T-helper 1 cell treated with Interleukin-12 subunit alpha and Interleukin-12 subunit beta and Interleukin-4 antibody, amounts not matched to agents 30 μg/mL and 1 μg/mL, for 36 hours (primary cell): ENCODE measurements around the gene ANO10.
"Not testable (repeated sequence)": the region's sequence is repeated elsewhere in the genome, so short reads cannot be mapped to it uniquely, and the experiment has no call there.

Experiments
- H3K27ac Mint-ChIP-seq: one replicate; pipeline ENCODE4 v1.8.0; 2021; ENCODE audit warnings: mild to moderate bottlenecking, mixed read lengths
- H3K27me3 Mint-ChIP-seq: one replicate; pipeline ENCODE4 v1.8.0; 2021; ENCODE audit warnings: low read depth, mixed read lengths
- H3K36me3 Mint-ChIP-seq: one replicate; pipeline ENCODE4 v1.8.0; 2021; ENCODE audit warnings: low read depth, mixed read lengths
- H3K4me1 Mint-ChIP-seq: one replicate; pipeline ENCODE4 v1.8.0; 2021; ENCODE audit warnings: low read depth, mixed read lengths
- H3K4me3 Mint-ChIP-seq: one replicate; pipeline ENCODE4 v1.8.0; 2021; ENCODE audit warnings: mild to moderate bottlenecking, moderate library complexity, mixed read lengths
- H3K9me3 Mint-ChIP-seq: one replicate; pipeline ENCODE4 v1.8.0; 2021; ENCODE audit warnings: mixed read lengths

The ANO10 gene, protein sequence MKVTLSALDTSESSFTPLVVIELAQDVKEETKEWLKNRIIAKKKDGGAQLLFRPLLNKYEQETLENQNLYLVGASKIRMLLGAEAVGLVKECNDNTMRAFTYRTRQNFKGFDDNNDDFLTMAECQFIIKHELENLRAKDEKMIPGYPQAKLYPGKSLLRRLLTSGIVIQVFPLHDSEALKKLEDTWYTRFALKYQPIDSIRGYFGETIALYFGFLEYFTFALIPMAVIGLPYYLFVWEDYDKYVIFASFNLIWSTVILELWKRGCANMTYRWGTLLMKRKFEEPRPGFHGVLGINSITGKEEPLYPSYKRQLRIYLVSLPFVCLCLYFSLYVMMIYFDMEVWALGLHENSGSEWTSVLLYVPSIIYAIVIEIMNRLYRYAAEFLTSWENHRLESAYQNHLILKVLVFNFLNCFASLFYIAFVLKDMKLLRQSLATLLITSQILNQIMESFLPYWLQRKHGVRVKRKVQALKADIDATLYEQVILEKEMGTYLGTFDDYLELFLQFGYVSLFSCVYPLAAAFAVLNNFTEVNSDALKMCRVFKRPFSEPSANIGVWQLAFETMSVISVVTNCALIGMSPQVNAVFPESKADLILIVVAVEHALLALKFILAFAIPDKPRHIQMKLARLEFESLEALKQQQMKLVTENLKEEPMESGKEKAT

DNA sequence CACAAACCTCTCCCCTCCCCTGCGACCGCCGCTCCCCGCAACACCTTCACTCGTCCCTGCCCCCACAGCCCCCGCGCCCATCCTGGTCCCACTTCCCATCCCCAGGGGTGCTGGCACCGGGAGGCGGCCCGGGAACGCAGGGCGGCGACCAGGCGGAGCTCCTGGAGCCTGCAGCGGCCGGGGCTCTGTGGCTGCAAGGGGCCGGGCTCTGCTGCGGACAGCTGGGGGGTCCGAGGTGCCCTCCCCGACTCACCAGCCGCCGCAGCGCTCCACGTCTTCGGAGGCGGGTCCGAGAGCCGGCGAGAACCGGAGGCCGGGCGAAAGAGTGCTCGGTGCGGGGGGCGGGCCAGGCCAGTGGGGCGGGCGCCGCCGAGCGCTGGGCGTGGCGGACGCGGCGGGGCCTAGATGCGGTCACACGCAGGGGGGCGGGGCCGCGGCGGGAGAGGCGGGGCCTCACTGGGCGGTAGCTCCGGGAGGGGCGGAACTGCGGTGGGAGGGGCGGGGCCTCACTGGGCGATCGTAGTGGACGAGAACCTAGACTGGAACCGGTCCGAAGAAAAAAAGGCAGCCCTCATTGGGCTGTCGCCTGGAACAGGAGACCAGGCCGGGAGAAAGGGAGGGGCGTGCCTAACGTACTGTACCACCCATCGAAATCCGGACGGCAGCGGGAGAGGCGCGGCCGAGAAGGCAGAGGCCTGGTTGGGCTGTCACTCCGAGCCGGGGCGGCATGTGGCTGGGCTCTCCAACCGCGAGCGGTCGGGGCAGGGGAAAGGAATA is at the start of gene ANO10:
ANO10 (minus strand) TSS at position 356 of the 777 bp plus-strand sequence. CDS start 16,159 bp downstream, outside the sequence.
- Mint-ChIP-seq H3K9me3 (no peaks in the 10 kb centered on the region), H3K4me1 (peaks cover 19% of the 10 kb centered on the region), H3K27me3 (peaks cover 23% of the 10 kb centered on the region), H3K27ac (peak within 1 kb of the TSS; percentile 83), H3K4me3 (peak within 1 kb of the TSS; percentile 92), H3K36me3 (no peaks in the 10 kb centered on the region)

DNA sequence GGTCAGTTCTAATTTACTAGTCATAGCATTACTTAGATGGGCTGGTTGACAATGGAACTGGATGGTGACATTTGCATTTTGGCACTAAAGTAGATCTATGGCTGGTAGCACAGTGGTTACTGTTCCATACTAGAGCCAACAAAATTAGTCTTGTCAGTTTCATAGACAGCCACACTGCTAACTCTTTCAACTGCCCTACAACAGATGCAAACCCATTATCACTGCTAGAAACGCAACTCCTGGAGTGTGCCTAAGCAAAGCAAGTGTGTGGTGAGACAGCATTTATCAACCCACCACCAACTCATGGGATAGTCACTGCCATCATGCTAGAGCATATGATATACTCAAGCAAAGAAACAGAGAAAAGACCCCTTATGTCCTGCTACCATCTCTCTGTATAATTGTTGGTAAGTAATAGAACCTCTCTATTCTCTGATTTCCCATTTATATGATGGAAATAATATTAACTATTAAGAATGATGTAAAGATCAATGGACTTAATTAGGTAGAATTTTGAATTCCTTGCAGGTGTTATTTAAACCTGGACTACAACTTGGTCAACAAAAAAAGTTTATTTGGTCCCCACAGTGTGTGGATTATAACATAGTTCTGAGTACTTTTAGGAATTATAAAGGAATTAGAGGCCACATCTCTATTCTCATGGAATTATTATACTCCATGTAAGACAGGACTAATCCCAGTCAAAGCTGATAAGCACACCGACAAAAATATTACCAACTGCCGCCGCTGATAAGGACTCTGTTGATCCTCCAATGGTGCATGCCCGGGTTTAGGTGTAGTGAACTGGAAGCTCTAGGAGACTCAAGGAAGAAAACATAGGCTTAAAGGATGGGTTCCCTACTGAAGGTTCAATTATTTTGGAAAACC is 49.1 kb upstream of the ANO10 start:
- Mint-ChIP-seq H3K4me3 (no peak overlapping the region), H3K27ac (no peak overlapping the region), H3K4me1 (no peaks in the 10 kb centered on the region), H3K27me3 (peaks cover 18% of the 10 kb centered on the region), H3K9me3 (no peaks in the 10 kb centered on the region), H3K36me3 (no peaks in the 10 kb centered on the region)

DNA sequence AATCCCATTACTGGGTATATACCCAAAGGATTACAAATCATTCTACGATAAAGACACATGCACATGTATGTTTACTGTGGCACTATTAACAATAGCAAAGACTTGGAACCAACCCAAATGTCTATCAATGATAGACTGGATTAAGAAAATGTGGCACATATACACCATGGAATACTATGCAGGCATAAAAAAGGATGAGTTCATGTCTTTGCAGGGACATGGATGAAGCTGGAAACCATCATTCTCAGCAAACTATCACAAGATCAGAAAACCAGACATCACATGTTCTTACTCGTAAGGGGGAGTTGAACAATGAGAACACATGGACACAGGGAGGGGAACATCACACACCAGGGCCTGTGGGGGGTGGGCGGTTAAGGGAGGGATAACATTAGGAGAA is 43.2 kb upstream of the ANO10 start:
- H3K4me3 Mint-ChIP-seq, H3K27ac Mint-ChIP-seq, H3K36me3 Mint-ChIP-seq, H3K9me3 Mint-ChIP-seq, H3K4me1 Mint-ChIP-seq: not testable (repeated sequence)
- H3K27me3 Mint-ChIP-seq: peaks cover 33% of the 10 kb centered on the region

DNA sequence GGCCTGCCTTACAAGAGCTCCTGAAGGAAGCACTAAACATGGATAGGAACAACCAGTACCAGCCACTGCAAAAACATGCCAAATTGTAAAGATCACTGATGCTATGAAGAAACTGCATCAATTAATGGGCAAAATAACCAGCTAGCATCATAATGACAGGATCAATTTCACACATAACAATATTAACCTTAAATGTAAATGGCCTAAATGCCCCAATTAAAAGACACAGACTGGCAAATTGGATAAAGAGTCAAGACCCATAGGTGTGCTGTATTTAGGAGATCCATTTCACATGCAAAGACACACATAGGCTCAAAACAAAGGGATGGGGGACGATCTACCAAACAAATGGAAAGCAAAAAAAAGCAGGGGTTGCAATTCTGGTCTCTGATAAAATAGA is 39.6 kb upstream of the ANO10 start:
- H3K27ac Mint-ChIP-seq, H3K4me1 Mint-ChIP-seq, H3K4me3 Mint-ChIP-seq, H3K9me3 Mint-ChIP-seq, H3K36me3 Mint-ChIP-seq: not testable (repeated sequence)
- peaks cover 18% of the 10 kb centered on the region for H3K27me3 Mint-ChIP-seq

DNA sequence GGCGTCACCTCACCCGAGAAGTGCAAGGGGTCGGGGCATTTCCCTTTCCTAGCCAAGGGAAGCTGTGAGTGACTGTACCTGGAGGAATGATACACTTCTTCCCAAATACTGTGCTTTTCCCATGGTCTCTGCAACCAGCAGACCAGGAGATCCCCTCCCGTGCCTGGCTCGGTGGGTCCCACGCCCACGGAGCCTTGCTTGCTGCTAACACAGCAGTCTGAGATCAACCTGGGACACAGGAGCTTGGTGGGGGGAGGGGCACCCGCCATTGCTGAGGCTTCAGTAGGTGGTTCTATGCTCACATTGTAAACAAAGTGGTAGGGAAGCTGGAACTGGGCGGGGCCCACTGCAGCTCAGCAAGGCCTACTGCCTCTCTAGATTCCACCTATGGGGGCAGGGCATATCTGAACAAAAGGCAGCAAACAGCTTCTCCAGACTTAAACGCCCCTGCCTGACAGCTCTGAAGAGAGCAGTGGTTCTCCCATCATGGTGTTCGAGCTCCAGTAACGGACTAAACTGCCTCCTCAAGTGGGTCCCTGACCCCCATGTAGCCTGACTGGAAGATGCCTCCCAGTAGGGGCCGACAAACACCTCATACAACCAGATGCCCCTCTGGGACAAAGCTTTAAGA is 37.6 kb upstream of the ANO10 start:
- no peaks in the 10 kb centered on the region for H3K4me1 Mint-ChIP-seq
- H3K4me3 Mint-ChIP-seq: no peak overlapping the region

DNA sequence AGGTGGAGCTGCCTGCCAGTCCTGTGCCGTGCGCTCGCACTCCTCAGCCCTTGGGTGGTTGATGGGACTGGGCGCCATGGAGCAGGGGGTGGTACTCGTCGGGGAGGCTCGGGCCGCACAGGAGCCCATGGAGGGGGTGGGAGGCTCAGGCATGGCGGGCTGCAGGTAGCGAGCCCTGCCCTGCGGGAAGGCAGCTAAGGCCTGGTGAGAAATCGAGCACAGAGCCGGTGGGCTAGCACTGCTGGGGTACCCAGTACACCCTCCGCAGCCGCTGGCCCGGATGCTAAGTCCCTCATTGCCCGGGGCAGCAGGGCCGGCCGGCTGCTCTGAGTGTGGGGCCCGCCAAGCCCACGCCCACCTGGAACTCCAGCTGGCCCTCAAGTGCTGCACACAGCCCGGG is 34.6 kb upstream of the ANO10 start:
- H3K9me3 Mint-ChIP-seq: not testable (repeated sequence)

More for the DNA sequence above, 37.6 kb upstream of the ANO10 start:
- H3K9me3 Mint-ChIP-seq: peaks cover 5% of the 10 kb centered on the region
- peaks cover 18% of the 10 kb centered on the region for H3K27me3 Mint-ChIP-seq
- no peak overlapping the region for H3K27ac Mint-ChIP-seq
- H3K36me3 Mint-ChIP-seq: no peaks in the 10 kb centered on the region

DNA sequence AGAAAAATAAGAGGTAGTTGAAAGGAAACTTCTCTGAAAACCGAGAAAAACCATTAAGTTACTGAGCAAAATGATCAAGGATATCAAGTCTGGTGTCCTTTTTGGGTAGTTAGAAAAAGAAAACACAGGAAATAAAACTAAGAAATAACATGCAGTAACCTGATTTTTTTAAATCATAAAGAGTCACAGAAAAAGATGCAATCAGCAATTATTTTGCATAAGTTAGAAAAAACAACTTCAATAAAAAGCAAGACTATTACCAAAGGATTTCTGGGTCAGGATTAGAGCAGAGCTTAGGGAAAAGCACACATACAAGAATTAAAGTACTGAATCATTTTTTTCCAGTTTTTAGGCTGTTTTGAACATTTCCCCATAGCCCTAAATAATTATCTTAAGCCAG is 28.5 kb upstream of the ANO10 start:
- no peak overlapping the region for H3K27ac Mint-ChIP-seq
- no peaks in the 10 kb centered on the region for H3K9me3 Mint-ChIP-seq
- H3K27me3 Mint-ChIP-seq: peaks cover 9% of the 10 kb centered on the region
- H3K4me1 Mint-ChIP-seq: no peaks in the 10 kb centered on the region
- no peak overlapping the region for H3K4me3 Mint-ChIP-seq
- no peaks in the 10 kb centered on the region for H3K36me3 Mint-ChIP-seq

More for the DNA sequence above, 34.6 kb upstream of the ANO10 start:
- not testable (repeated sequence) for H3K27me3 Mint-ChIP-seq, H3K27ac Mint-ChIP-seq, H3K36me3 Mint-ChIP-seq, H3K4me3 Mint-ChIP-seq, H3K4me1 Mint-ChIP-seq

DNA sequence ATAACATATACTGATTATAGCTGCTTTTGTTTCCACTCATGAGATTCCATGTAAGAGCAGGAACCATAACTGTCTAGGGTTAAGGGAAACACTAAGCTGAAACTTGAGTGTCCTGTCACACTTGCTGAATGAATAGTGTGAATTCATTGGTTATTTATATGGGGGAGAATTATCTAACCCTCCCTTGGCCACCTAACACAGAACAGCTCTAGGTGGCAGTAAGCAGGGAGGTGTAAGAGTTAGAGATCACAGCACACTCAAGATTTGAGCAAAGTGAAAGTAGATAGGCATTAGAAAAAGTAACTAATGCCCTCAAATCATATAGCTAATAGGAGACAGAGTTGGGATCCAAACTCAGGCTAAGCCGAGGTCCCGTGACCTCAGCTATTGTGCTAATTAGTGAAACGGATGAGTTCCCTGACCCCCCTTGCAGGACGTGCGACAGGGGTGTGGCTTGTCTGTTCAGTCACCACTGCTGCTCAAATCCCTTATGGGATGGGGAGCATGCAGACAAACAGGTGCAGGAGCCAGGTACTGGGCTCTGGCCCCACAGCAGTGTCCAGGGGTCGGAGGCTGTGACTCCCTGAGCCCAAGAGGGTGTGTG is 27.7 kb upstream of the ANO10 start:
- no peak overlapping the region for H3K27ac Mint-ChIP-seq
- H3K4me3 Mint-ChIP-seq: no peak overlapping the region

DNA sequence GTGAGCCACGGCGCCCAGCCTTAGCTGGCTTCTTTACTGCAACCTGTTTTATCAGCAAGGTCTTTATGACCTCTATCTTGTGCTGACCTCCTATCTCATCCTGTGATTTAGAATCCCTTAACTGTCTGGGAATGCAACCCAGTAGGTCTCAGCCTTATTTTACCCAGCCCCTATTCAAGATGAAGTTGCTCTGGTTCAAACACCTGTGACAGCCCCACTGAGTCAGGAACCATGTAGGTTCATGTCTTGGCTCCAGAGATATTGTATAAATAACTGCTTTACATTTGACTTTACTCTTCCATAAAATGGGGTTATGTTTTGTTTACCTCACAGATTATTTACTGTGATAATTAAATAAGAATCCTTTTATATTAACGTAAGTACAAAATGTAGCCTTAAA is 27.1 kb upstream of the ANO10 start:
- Mint-ChIP-seq H3K27me3 (peaks cover 9% of the 10 kb centered on the region), H3K36me3 (no peaks in the 10 kb centered on the region), H3K4me3 (no peak overlapping the region), H3K27ac (no peak overlapping the region), H3K4me1 (no peaks in the 10 kb centered on the region), H3K9me3 (no peaks in the 10 kb centered on the region)

More for the DNA sequence above, 27.7 kb upstream of the ANO10 start:
- H3K4me1 Mint-ChIP-seq: no peaks in the 10 kb centered on the region
- H3K36me3 Mint-ChIP-seq: no peaks in the 10 kb centered on the region
- H3K9me3 Mint-ChIP-seq: no peaks in the 10 kb centered on the region
- peaks cover 9% of the 10 kb centered on the region for H3K27me3 Mint-ChIP-seq

DNA sequence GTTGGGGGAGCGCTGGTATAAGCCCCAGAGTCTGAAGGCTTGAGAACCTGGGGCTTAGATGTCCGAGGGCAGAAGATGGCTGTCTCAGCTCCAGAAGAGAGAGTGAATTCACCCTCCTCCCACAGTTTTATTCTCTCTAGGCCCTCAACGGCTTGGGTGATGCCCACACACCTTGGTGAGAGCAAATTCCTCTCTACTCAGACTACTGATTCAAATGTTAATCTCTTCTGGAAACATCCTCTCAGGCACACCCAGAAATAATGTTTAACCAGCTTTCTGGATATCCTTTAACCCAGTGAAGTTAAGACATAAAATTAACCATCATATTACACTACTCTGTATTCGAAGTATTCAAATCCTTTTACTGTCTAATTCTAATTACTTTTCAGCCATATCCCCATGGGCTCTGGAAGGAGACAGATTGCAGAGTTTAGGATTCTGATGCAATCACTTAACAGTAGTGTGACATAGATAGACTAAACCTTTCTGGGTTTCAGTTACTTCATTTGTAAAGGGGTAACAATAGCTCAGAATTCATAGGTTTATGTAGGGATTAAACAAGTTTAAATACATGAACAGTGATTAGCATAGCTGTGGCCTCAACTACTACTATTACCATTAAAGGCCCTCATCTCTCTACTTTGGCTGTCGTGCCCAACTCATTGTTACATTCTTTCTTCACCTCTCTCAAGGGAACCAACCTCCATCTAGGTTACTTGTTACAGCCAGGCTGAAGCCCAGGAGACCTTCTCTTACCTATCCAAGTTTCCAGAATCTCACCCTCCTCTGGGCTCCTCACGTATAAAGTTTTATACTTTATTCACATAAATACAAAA is 25.7 kb upstream of the ANO10 start:
- Mint-ChIP-seq H3K4me1 (no peaks in the 10 kb centered on the region), H3K27me3 (peaks cover 9% of the 10 kb centered on the region), H3K4me3 (no peak overlapping the region), H3K36me3 (no peaks in the 10 kb centered on the region), H3K27ac (no peak overlapping the region), H3K9me3 (no peaks in the 10 kb centered on the region)

DNA sequence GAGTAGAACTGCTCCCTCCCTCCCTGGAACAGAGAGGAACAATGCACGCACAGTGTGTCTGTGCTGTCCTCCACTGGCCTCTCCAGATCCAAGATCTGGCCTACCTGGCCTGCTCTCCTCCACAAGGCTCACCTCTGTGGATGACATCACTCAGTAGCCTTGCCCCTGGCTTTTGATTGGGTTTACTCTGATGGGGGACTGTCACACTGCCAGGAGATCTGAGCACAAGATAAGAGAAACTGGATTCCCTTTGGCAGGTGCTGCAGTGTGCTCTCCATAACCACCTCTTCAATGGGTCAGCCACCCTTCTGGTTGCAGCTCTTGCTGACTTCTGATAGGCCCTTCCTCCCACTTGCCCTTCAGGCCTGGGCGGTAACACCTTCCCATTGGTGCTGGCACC is 22.6 kb upstream of the ANO10 start:
- no peaks in the 10 kb centered on the region for H3K9me3 Mint-ChIP-seq
- H3K27ac Mint-ChIP-seq: no peak overlapping the region
- no peaks in the 10 kb centered on the region for H3K4me1 Mint-ChIP-seq
- no peak overlapping the region for H3K4me3 Mint-ChIP-seq
- peaks cover 10% of the 10 kb centered on the region for H3K27me3 Mint-ChIP-seq
- H3K36me3 Mint-ChIP-seq: no peaks in the 10 kb centered on the region

DNA sequence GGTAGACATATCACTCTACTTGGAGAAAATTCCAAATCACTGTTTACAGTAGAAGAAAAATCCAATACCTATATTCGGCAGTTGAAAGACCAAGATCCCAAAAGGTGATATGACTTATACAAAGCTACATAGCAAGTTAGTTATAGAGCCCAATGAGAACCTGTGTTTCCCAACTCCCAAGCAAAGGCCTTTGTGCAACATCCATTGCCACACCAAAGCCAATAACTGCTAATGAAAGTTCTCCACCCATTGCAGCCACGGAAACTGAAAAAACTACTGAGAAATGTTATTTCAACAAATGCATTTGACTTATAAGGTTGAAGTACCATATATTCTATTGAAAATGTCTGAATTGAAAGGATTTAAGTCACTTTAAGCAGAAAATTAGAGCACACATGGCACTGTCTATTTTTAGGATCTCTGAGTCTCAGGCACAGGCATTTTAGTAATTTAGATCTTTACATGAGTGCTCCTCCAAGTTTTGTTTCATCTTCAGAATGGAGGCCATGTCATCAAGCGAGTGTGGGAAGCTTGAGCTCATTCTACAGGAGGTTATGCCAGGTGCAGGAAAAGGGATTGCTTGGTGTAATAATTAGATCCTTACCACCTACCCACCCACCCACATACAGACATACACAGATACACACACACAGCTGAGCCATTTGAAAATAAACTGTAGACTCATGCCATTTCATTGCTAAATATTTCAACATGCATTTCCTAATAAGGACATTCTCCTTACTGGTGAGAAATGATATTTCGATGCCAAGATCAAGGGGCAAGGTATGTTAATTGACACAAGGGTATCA is 19.7 kb upstream of the ANO10 start:
- H3K4me3 Mint-ChIP-seq: no peak overlapping the region
- H3K4me1 Mint-ChIP-seq: peaks cover 4% of the 10 kb centered on the region
- no peaks in the 10 kb centered on the region for H3K36me3 Mint-ChIP-seq
- no peaks in the 10 kb centered on the region for H3K9me3 Mint-ChIP-seq
- no peak overlapping the region for H3K27ac Mint-ChIP-seq
- peaks cover 19% of the 10 kb centered on the region for H3K27me3 Mint-ChIP-seq
